Lung (tissue), 12 donors: ENCODE data around the gene CAPZA2. TPM values are rescaled to one million over a fixed set of nuclear protein-coding genes. Genes with fewer than 3 reads are reported as not detected.

Source experiments
- ATAC-seq: fragments of 200-7000 bp; cut with Tn5 transposase; one replicate; pipeline ENCODE4 v1.9.1; 2020; ENCODE audit warnings: moderate number of reproducible peaks; ENCODE audit not compliant: insufficient read depth, low FRiP score
- DNase-seq, 3 donors: peaks; one replicate each; pipeline ENCODE4 v3.0.0-alpha.2; 2013 to 2017
- H3K27ac ChIP-seq, 2 donors: one replicate each; pipeline ENCODE4 v1.5.1; 2013; ENCODE audit warnings: mild to moderate bottlenecking in 2 of 2, moderate library complexity in 2 of 2, control low read depth in 1 of 2, inconsistent platforms in 1 of 2, low read depth in 1 of 2, low read length in 1 of 2
- H3K27me3 ChIP-seq, 3 donors: one replicate each; pipeline ENCODE4 v1.5.1; 2013; ENCODE audit warnings: low read length in 2 of 3; ENCODE audit not compliant: control insufficient read depth in 3 of 3, insufficient read depth in 3 of 3
- H3K36me3 ChIP-seq, 4 donors: one replicate each; pipeline ENCODE4 v1.5.1; 2013; ENCODE audit warnings: low read length in 4 of 4, mild to moderate bottlenecking in 1 of 4, moderate library complexity in 1 of 4; ENCODE audit not compliant: control insufficient read depth in 4 of 4, insufficient read depth in 4 of 4
- H3K4me1 ChIP-seq, 5 donors: one replicate each; pipeline ENCODE4 v1.5.1; 2013; ENCODE audit warnings: low read length in 5 of 5, mild to moderate bottlenecking in 2 of 5, moderate library complexity in 1 of 5; ENCODE audit not compliant: control insufficient read depth in 5 of 5, insufficient read depth in 5 of 5
- H3K4me3 ChIP-seq: one replicate; pipeline ENCODE4 v1.5.1; 2013; ENCODE audit warnings: mild to moderate bottlenecking, control low read depth, moderate library complexity
- H3K9ac ChIP-seq, 2 donors: one replicate each; pipeline ENCODE4 v1.5.1; 2013; ENCODE audit warnings: low read length in 2 of 2, control low read depth in 1 of 2; ENCODE audit not compliant: insufficient read depth in 1 of 2
- H3K9me3 ChIP-seq, 4 donors: one replicate each; pipeline ENCODE4 v1.5.1; 2013; ENCODE audit warnings: low read length in 3 of 4, mild to moderate bottlenecking in 1 of 4, moderate library complexity in 1 of 4; ENCODE audit not compliant: control insufficient read depth in 4 of 4, insufficient read depth in 3 of 4
- WGBS, 2 donors: extraction: QIAGEN DNeasy Blood & Tissue Kit; methylation state at CpG; one replicate each; pipeline ENCODE4 v1.1.7; 2013; 5-methylcytosine and 5-hydroxymethylcytosine counted together
- polyA plus RNA-seq, 2 donors: library from polyadenylated mRNA; stranded (reverse); fragments of 200-250 nt; gene quantifications; one replicate each; pipeline ENCODE4 v1.2.1, GENCODE V29; 2013
- total RNA-seq, 2 donors: library from RNA; depleted of rRNA in 1 of 2; stranded (reverse); fragments of >200 nt in 1 of 2; gene quantifications; one replicate each; pipeline ENCODE4 v1.2.1, GENCODE V29; 2014 to 2021
- TF ChIP-seq, protein P1 (sequence below): IDR thresholded peaks from 2 replicates; pipeline ENCODE4 v1.5.1; 2012; ENCODE audit warnings: mild to moderate bottlenecking; ENCODE audit errors: control extremely low read depth, extremely low read depth
- donor health status: control.
- donor health status: control.
- donor health status: Bipolar disorder and iron deficiency.
- donor health status: healthy.
- donor health status: DM: yes; HTN: yes; CAD: no.

CAPZA2 gene
- total and polyA plus RNA-seq, 4 donors, result 38.4 to 201 (median 162) TPM

DNA sequence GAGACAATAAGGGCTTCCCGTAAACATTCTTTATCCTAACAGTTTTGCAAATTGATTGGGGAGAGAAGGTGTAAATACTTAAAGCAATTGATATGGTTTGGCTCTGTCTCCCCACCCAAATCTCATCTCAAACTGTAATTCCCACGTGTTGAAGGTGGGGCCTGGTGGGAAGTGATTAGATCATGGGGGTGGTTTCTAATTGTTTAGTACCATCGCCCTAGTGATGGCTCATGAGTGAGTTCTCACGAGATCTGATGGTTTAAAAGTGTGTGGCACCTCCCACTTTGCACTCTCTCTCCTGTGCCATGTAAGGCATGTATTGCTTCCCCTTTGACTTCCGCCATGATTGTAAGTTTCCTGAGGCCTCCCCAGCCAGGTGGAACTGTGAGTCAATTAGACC is 22.1 kb upstream of the CAPZA2 start:
- DNase-seq (no peak), ATAC-seq (no peak)
- Histone ChIP-seq H3K9me3 (no peaks in the 10 kb centered on the region), H3K9ac (no peak overlapping the region), H3K4me1 (peaks cover 0 to 3% (median 0%) of the 10 kb centered on the region in 5 donors), H3K27ac (no peak overlapping the region), H3K27me3 (no peaks in the 10 kb centered on the region), H3K4me3 (no peak overlapping the region), H3K36me3 (no peaks in the 10 kb centered on the region)
- WGBS, 2 donors, result 74 to 84% methylated on average over 5 of the region's 5 CpGs
- TF ChIP-seq, protein P1, sequence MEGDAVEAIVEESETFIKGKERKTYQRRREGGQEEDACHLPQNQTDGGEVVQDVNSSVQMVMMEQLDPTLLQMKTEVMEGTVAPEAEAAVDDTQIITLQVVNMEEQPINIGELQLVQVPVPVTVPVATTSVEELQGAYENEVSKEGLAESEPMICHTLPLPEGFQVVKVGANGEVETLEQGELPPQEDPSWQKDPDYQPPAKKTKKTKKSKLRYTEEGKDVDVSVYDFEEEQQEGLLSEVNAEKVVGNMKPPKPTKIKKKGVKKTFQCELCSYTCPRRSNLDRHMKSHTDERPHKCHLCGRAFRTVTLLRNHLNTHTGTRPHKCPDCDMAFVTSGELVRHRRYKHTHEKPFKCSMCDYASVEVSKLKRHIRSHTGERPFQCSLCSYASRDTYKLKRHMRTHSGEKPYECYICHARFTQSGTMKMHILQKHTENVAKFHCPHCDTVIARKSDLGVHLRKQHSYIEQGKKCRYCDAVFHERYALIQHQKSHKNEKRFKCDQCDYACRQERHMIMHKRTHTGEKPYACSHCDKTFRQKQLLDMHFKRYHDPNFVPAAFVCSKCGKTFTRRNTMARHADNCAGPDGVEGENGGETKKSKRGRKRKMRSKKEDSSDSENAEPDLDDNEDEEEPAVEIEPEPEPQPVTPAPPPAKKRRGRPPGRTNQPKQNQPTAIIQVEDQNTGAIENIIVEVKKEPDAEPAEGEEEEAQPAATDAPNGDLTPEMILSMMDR, result no peak

DNA sequence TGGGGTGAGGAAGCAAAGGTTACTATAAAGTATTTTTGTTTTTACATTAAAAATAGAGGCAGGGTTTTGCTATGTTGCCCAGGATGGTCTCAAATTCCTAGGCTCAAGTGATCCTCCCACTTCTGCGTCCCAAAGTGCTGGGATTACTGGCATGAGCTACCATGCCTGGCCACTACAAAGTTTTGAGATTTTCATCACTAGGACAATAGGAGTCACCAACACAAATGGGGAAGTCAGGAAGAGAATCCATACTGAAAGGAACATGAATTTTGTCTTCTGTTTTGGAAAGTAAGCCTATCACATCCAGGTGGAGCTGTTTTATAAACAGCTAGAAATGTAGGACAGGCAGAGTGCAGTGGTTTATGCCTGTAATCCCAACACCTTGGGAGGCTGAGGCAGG is 20.0 kb upstream of the CAPZA2 start:
- TF ChIP-seq, protein P1, result no peak
- 80 to 100% methylated on average over 1 of the region's 1 CpG for WGBS, 2 donors
- H3K4me3 ChIP-seq, result no peak overlapping the region
- no peaks in the 10 kb centered on the region for H3K4me1 ChIP-seq
- DNase-seq, result no peak
- H3K9ac ChIP-seq, result no peak overlapping the region
- no peaks in the 10 kb centered on the region for H3K36me3 ChIP-seq
- no peak for ATAC-seq
- no peaks in the 10 kb centered on the region for H3K27me3 ChIP-seq
- H3K27ac ChIP-seq, result no peak overlapping the region
- no peaks in the 10 kb centered on the region for H3K9me3 ChIP-seq

GRCh38 chr7:116843378-116843777 is 19.0 kb upstream of the CAPZA2 start:
- Histone ChIP-seq H3K4me3 (no peak overlapping the region), H3K36me3 (no peaks in the 10 kb centered on the region), H3K9ac (no peak overlapping the region), H3K9me3 (no peaks in the 10 kb centered on the region), H3K27ac (no peak overlapping the region), H3K27me3 (no peaks in the 10 kb centered on the region), H3K4me1 (no peaks in the 10 kb centered on the region)
- DNase-seq, result no peak
- peak; percentile 62 for ATAC-seq
- TF ChIP-seq, protein P1, result no peak
- WGBS, 2 donors, result 31 to 51% methylated on average over 4 of the region's 4 CpGs

DNA sequence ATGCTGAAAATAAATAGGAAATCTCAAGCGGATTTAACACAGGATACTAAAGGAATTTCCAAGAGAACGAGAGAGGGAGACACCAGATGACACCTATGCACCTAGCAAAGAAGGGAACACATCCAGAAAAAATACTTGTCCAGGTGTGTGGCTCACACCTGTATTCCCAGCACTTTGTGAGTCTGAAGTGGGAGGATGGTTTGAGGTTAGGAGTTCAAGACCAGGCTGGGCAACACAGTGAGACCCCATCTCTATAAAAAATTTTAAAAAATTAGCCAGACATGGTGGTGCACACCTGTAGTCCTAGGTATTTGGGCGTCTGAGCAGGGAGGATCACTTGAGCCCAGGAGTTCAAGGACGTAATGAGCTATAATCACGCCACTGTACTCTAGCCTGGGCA is 11.2 kb upstream of the CAPZA2 start:
- ATAC-seq (no peak), DNase-seq (no peak)
- TF ChIP-seq, protein P1, result no peak
- Histone ChIP-seq H3K9me3 (no peaks in the 10 kb centered on the region), H3K4me1 (no peaks in the 10 kb centered on the region), H3K36me3 (no peaks in the 10 kb centered on the region), H3K27me3 (no peaks in the 10 kb centered on the region), H3K4me3 (no peak overlapping the region), H3K27ac (no peak overlapping the region), H3K9ac (no peak overlapping the region)
- WGBS, 2 donors, result 93 to 96% methylated on average over 5 of the region's 5 CpGs
